OCI-LY7 (cell line): ENCODE results near the gene HRNR.

Experiments used
- EZH2phosphoT487 ChIP-seq: fragments of 200-600 bp; sonication (generic); IDR thresholded peaks from 2 replicates; pipeline ENCODE4 v1.6.1; 2018; ENCODE audit warnings: low read depth, borderline replicate concordance, mild to moderate bottlenecking, mixed run types, antibody characterized with exemption, low read length, moderate library complexity, mixed read lengths
- TF ChIP-seq, protein P1 (sequence below): fragments of 200-600 bp; sonication (generic); conservative IDR thresholded peaks from 2 replicates; pipeline ENCODE4 v1.5.1; 2014; ENCODE audit warnings: mild to moderate bottlenecking, antibody characterized with exemption, low read length, moderate library complexity, mixed read lengths

DNA sequence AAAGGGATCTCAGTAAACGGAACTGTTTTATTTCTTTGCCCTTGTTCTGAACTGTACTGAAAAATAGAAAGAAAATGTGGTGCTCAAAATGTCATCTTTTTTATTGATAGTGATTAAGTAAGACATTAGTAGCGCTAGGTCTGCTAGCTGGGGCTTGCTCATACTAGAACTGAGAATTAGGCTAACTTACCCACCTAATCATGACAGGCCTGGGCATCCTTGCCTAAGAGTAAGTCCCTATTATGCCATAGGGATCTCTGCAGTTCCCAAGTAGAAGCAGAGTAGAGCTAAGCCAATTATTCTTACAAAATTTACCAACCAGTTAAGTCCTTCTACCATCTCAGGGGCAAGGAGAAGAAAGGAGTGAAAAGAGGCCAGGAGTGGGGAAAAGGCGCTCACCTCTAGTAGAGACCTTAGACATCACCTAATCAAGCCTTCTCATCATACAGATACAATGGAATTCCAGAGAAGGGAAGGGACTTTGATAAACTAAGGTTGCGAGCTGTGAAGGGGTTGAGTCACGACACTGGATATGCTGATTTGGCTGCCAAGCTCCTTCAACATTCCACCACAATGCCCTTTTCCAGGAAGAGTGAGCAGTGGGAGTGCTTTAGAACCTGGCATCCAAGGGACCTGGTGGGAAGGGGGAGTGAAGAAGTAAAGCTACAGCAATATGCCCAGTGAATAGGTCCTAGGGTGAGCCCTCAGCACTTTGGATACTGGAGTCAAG lies 37.3 kb downstream of the HRNR start:
- TF ChIP-seq, protein P1, sequence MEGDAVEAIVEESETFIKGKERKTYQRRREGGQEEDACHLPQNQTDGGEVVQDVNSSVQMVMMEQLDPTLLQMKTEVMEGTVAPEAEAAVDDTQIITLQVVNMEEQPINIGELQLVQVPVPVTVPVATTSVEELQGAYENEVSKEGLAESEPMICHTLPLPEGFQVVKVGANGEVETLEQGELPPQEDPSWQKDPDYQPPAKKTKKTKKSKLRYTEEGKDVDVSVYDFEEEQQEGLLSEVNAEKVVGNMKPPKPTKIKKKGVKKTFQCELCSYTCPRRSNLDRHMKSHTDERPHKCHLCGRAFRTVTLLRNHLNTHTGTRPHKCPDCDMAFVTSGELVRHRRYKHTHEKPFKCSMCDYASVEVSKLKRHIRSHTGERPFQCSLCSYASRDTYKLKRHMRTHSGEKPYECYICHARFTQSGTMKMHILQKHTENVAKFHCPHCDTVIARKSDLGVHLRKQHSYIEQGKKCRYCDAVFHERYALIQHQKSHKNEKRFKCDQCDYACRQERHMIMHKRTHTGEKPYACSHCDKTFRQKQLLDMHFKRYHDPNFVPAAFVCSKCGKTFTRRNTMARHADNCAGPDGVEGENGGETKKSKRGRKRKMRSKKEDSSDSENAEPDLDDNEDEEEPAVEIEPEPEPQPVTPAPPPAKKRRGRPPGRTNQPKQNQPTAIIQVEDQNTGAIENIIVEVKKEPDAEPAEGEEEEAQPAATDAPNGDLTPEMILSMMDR = no peak
- TF ChIP-seq EZH2phosphoT487 = no peak
